GM12878 (cell line): Measurements from ENCODE around the gene ASB3. TPM values are rescaled to one million over a fixed set of nuclear protein-coding genes. Genes with fewer than 3 reads are reported as not detected.

Experiments used
- ATAC-seq: fragments of 200-7000 bp; cut with Tn5 transposase; 3 replicates; pipeline ENCODE4 v1.9.1; 2020; ENCODE audit warnings: mild to moderate bottlenecking, moderate library complexity
- BruUV-seq: library from RNA; stranded (reverse); fragments of 400-500 nt; replicated peaks from 2 replicates; lab custom pipeline; 2021; lab: Mats Ljungman, UMichigan
- CTCF ChIA-PET: fragments of 300-600 bp; sonication (Branson Sonifier 250); formaldehyde crosslinking; extraction: SDS; loops from one replicate; lab custom pipeline; 2021; ENCODE audit warnings: inconsistent platforms; lab: Yijun Ruan, JAX
- POLR2A ChIA-PET: fragments of 350-600 bp; formaldehyde crosslinking; extraction: SDS; loops from one replicate; lab custom pipeline; 2021; ENCODE audit warnings: inconsistent platforms; lab: Charles Lee
- RAD21 ChIA-PET: fragments of 300-600 bp; sonication (Branson Sonifier 250); formaldehyde crosslinking; loops from one replicate; lab custom pipeline; 2023; ENCODE audit warnings: antibody characterized with exemption; ENCODE audit not compliant: unreplicated experiment; lab: Charles Lee
- SMC1A ChIA-PET: fragments of 300-600 bp; sonication (Branson Sonifier 250); formaldehyde crosslinking; loops from one replicate; lab custom pipeline; 2023; ENCODE audit not compliant: unreplicated experiment, uncharacterized antibody; lab: Charles Lee
- DNase-seq: peaks from one replicate; pipeline ENCODE4 v3.0.0-alpha.2; 2011; ENCODE audit warnings: low read depth, low spot score
- FAIRE-seq: peaks from 3 replicates; lab custom pipeline; 2011; peaks lifted over from hg19 to GRCh38; lab: Jason Lieb, UNC
- H2AFZ ChIP-seq: 2 replicates; pipeline ENCODE4 v1.6.0; 2011; ENCODE audit warnings: low read depth, low read length, control low read depth; ENCODE audit not compliant: control insufficient read depth
- H3K27ac ChIP-seq: 2 replicates; pipeline ENCODE4 v1.5.1; 2011; ENCODE audit warnings: control low read depth; ENCODE audit not compliant: control insufficient read depth, insufficient read depth
- H3K27me3 ChIP-seq, 2 experiments: replicated peaks in 1 of 2; 2 replicates each; pipeline versions ENCODE4 v1.6.0 to v1.6.1; 2011; ENCODE audit warnings: low read length in 1 of 2; ENCODE audit not compliant: control insufficient read depth in 2 of 2, insufficient read depth in 2 of 2
- H3K36me3 ChIP-seq, 2 experiments: 2 replicates each; pipeline ENCODE4 v1.5.1; 2011; ENCODE audit warnings: low read length in 1 of 2; ENCODE audit not compliant: control insufficient read depth in 2 of 2, insufficient read depth in 2 of 2
- H3K4me1 ChIP-seq: 2 replicates; pipeline ENCODE4 v1.6.1; 2011; ENCODE audit warnings: mild to moderate bottlenecking, low read length, moderate library complexity, mixed read lengths; ENCODE audit not compliant: control insufficient read depth, insufficient read depth
- H3K4me2 ChIP-seq: 2 replicates; pipeline ENCODE4 v1.6.0; 2011; ENCODE audit warnings: control low read depth; ENCODE audit not compliant: control insufficient read depth, insufficient read depth
- H3K4me3 ChIP-seq: fragments of 200-600 bp; sonication (generic); 2 replicates; pipeline ENCODE4 v1.5.1; 2016
- H3K79me2 ChIP-seq: 2 replicates; pipeline ENCODE4 v1.6.0; 2011; ENCODE audit warnings: low read length; ENCODE audit not compliant: control insufficient read depth, insufficient read depth
- H3K9ac ChIP-seq: 2 replicates; pipeline ENCODE4 v1.8.0; 2011; ENCODE audit warnings: low read length, control low read depth, mixed read lengths; ENCODE audit not compliant: control insufficient read depth, insufficient read depth
- H3K9me3 ChIP-seq: replicated peaks from 3 replicates; pipeline ENCODE4 v1.5.1; 2011; ENCODE audit warnings: mild to moderate bottlenecking, low read length; ENCODE audit not compliant: control insufficient read depth, insufficient read depth
- H4K20me1 ChIP-seq: 2 replicates; pipeline ENCODE4 v1.6.0; 2011; ENCODE audit not compliant: control insufficient read depth, insufficient read depth
- BACH1 ChIP-seq: fragments of 450-650 bp; IDR thresholded peaks from 2 replicates; pipeline ENCODE4 v1.6.1; 2017; ENCODE audit warnings: mild to moderate bottlenecking, borderline replicate concordance
- CBFB ChIP-seq: IDR thresholded peaks from 2 replicates; pipeline ENCODE4 v1.6.1; 2016; ENCODE audit warnings: antibody characterized with exemption, low read depth
- CTCF ChIP-seq, 3 experiments: IDR thresholded peaks in 2 of 3; conservative IDR thresholded peaks in 1 of 3; 2 replicates each; pipeline ENCODE4 v1.5.1; 2011; ENCODE audit warnings: low read depth in 3 of 3, low read length in 3 of 3, mild to moderate bottlenecking in 3 of 3, control low read depth in 2 of 3, moderate library complexity in 2 of 3, inconsistent platforms in 1 of 3, mixed read lengths in 1 of 3; ENCODE audit not compliant: control insufficient read depth in 2 of 3, insufficient read depth in 1 of 3; ENCODE audit errors: extremely low read depth in 1 of 3
- E4F1 ChIP-seq: fragments of 450-650 bp; IDR thresholded peaks from 2 replicates; pipeline ENCODE4 v1.6.1; 2018; ENCODE audit warnings: borderline replicate concordance, mild to moderate bottlenecking; ENCODE audit not compliant: partially characterized antibody
- FOS ChIP-seq: IDR thresholded peaks from 3 replicates; pipeline ENCODE4 v1.6.1; 2011; ENCODE audit warnings: borderline replicate concordance; ENCODE audit not compliant: insufficient read length; ENCODE audit errors: extremely low read depth
- GABPA ChIP-seq: IDR thresholded peaks from 2 replicates; pipeline ENCODE4 v1.6.1; 2014; ENCODE audit warnings: antibody characterized with exemption, low read depth, mild to moderate bottlenecking, inconsistent platforms
- GATAD2B ChIP-seq: fragments of 450-650 bp; conservative IDR thresholded peaks from 2 replicates; pipeline ENCODE4 v1.6.1; 2017; ENCODE audit warnings: low read depth, mild to moderate bottlenecking, moderate library complexity
- HCFC1 ChIP-seq: fragments of 150-350 bp; IDR thresholded peaks from 2 replicates; pipeline ENCODE4 v1.6.1; 2014; ENCODE audit warnings: low read length
- HDAC2 ChIP-seq: fragments of 200-600 bp; sonication (generic); IDR thresholded peaks from 2 replicates; pipeline ENCODE4 v1.6.1; 2017
- IKZF2 ChIP-seq, 2 experiments: fragments of 450-650 bp; IDR thresholded peaks; 2 replicates each; pipeline ENCODE4 v1.6.1; 2017; ENCODE audit warnings: mild to moderate bottlenecking in 2 of 2, moderate library complexity in 2 of 2
- MEF2B ChIP-seq: fragments of 450-650 bp; IDR thresholded peaks from 2 replicates; pipeline ENCODE4 v1.6.1; 2018; ENCODE audit warnings: mild to moderate bottlenecking, moderate library complexity; ENCODE audit not compliant: partially characterized antibody, poor library complexity, severe bottlenecking
- MTA3 ChIP-seq: IDR thresholded peaks from 2 replicates; pipeline ENCODE4 v1.6.1; 2012; ENCODE audit warnings: low read length, inconsistent platforms, borderline replicate concordance
- PAX5 ChIP-seq: IDR thresholded peaks from 2 replicates; pipeline ENCODE4 v1.6.1; 2011; ENCODE audit warnings: low read depth, low read length, borderline replicate concordance
- SMAD5 ChIP-seq: IDR thresholded peaks from 2 replicates; pipeline ENCODE4 v1.6.1; 2016; ENCODE audit warnings: antibody characterized with exemption, low read depth
- WRNIP1 ChIP-seq: IDR thresholded peaks from 2 replicates; pipeline ENCODE4 v1.6.1; 2011; ENCODE audit warnings: low read depth, low read length, improper control_type of control experiment, borderline replicate concordance
- ZBED1 ChIP-seq: IDR thresholded peaks from 2 replicates; pipeline ENCODE4 v1.6.1; 2016; ENCODE audit warnings: borderline replicate concordance
- ZNF384 ChIP-seq: IDR thresholded peaks from 2 replicates; pipeline ENCODE4 v1.6.1; 2012; ENCODE audit warnings: low read depth, mild to moderate bottlenecking, low read length, improper control_type of control experiment, borderline replicate concordance
- WGBS: methylation state at CpG from one replicate; pipeline ENCODE4 v1.1.6; 2016; ENCODE audit warnings: low lambda C conversion rate; ENCODE audit not compliant: insufficient replicate concordance, insufficient coverage; ENCODE audit errors: missing lambda C conversion rate; 5-methylcytosine and 5-hydroxymethylcytosine counted together
- in situ Hi-C: fragments of 300-500 bp; cut with MboI; formaldehyde crosslinking; loops from 9 replicates; pipeline ENCODE4 v1.14.3; 2018; ENCODE audit warnings: mixed read lengths
- intact Hi-C: fragments of 100-400 bp; cut with micrococcal nuclease; formaldehyde crosslinking; loops from one replicate; pipeline ENCODE4 v1.14.2; 2022; ENCODE audit not compliant: unreplicated experiment
- polyA plus RNA-seq, 11 experiments: library from polyadenylated mRNA; depleted of rRNA in 4 of 11; unstranded in 6 of 11; stranded (reverse) in 5 of 11; fragments of >200 nt; fragmentation: Nextera tagmentation in 4 of 11; fragmentation: Illumina TruSeq in 1 of 11; extraction: Ambion mirVana in 4 of 11; extraction: Trizol in 1 of 11; gene quantifications; 1 replicate in 1 of 11; 2 replicates in 10 of 11; pipeline versions ENCODE4 v1.2.1 to v1.2.3, GENCODE V29; 2011 to 2016; ENCODE audit warnings: inconsistent platforms in 2 of 11, missing spikeins in 2 of 11, low read depth in 1 of 11
- total RNA-seq, 4 experiments: library from RNA; depleted of rRNA in 3 of 4; stranded (reverse); fragments of >200 nt in 3 of 4; fragmentation: Illumina TruSeq in 1 of 4; extraction: Trizol in 1 of 4; gene quantifications; 2 replicates each; pipeline versions ENCODE4 v1.2.1 to v1.2.3, GENCODE V29; 2013 to 2021
- TF ChIP-seq, protein P1 (sequence below): fragments of 450-650 bp; IDR thresholded peaks from 2 replicates; pipeline ENCODE4 v1.6.1; 2016; ENCODE audit warnings: mild to moderate bottlenecking
- TF ChIP-seq, protein P2 (sequence below): IDR thresholded peaks from 2 replicates; pipeline ENCODE4 v1.6.1; 2011; ENCODE audit warnings: low read depth, mild to moderate bottlenecking, low read length, moderate library complexity, borderline replicate concordance; ENCODE audit errors: extremely low read depth

The ASB3 gene
- total and polyA plus RNA-seq, 10 of the 15 experiments (the other 5 are each of a cell fraction or from before 2014, with no cell fraction given), result 16.4 to 30.9 (median 22.6) TPM

- H2AFZ ChIP-seq, result no peak overlapping the region
- ATAC-seq (no peak), DNase-seq (no peak), FAIRE-seq (no peak)
- H3K27ac ChIP-seq, result no peak overlapping the region
- no peak overlapping the region for H3K9ac ChIP-seq
- ChIA-PET RAD21 (no interaction called here), POLR2A (interaction anchor here (1.1 to 6.6 kb wide), 2 partner anchors 15 to 20 kb away, joined by 3 to 37 read pairs; partner anchors contain the start of gene CHAC2), SMC1A (interaction anchor here (6.5 kb wide), 1 partner anchor 13 kb away, joined by 44 read pairs; the partner anchor contains the start of gene CHAC2), CTCF (interaction anchor here (1.0 to 1.2 kb wide), 2 partner anchors 12 to 14 kb away, joined by 4 read pairs; no protein-coding TSS in a partner anchor)
- H3K4me2 ChIP-seq, result no peak overlapping the region
- WGBS, result 86% methylated on average over 8 of the region's 8 CpGs
- H3K36me3 ChIP-seq, result peaks cover 0 to 9% of the 10 kb centered on the region in 2 experiments; a peak in 2 of 4 replicates
- intact Hi-C loops, result no loop called here
- no peaks in the 10 kb centered on the region for H4K20me1 ChIP-seq
- no peaks in the 10 kb centered on the region for H3K27me3 ChIP-seq
- peaks cover 76% of the 10 kb centered on the region for H3K79me2 ChIP-seq
- no peaks in the 10 kb centered on the region; the same call in 2 of the 3 replicates for H3K9me3 ChIP-seq
- in situ Hi-C loops, result no loop called here
- H3K4me1 ChIP-seq, result 0 out of 2 replicates have a peak, but pooled peaks cover 2% of the 10 kb centered on the region
- BruUV-seq, result no TSS peak
- H3K4me3 ChIP-seq, result no peak overlapping the region
- no peak for TF ChIP-seq SMAD5
- TF ChIP-seq, protein P1, sequence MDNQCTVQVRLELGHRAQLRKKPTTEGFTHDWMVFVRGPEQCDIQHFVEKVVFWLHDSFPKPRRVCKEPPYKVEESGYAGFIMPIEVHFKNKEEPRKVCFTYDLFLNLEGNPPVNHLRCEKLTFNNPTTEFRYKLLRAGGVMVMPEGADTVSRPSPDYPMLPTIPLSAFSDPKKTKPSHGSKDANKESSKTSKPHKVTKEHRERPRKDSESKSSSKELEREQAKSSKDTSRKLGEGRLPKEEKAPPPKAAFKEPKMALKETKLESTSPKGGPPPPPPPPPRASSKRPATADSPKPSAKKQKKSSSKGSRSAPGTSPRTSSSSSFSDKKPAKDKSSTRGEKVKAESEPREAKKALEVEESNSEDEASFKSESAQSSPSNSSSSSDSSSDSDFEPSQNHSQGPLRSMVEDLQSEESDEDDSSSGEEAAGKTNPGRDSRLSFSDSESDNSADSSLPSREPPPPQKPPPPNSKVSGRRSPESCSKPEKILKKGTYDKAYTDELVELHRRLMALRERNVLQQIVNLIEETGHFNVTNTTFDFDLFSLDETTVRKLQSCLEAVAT, result no peak
- TF ChIP-seq MEF2B, result no peak
- no peak for TF ChIP-seq IKZF2 (IDR thresholded peaks at IDR 0.05)
- TF ChIP-seq MTA3, result no peak
- no peak for TF ChIP-seq CTCF (IDR thresholded peaks at IDR 0.05 in 2 of 3, conservative IDR thresholded peaks at IDR 0.05 in 1 of 3; ENCODE audit: control insufficient read depth in 2 of 3, extremely low read depth in 1 of 3, insufficient read depth in 1 of 3, low read depth in 3 of 3, low read length in 3 of 3)
- no peak for TF ChIP-seq GATAD2B
- TF ChIP-seq BACH1, result no peak
- TF ChIP-seq ZNF384, result no peak
- no peak for TF ChIP-seq WRNIP1
- no peak for TF ChIP-seq HDAC2
- no peak for TF ChIP-seq ZBED1
- no peak for TF ChIP-seq CBFB
- no peak for TF ChIP-seq FOS
- no peak for TF ChIP-seq E4F1
- TF ChIP-seq GABPA, result no peak
- no peak for TF ChIP-seq HCFC1
- TF ChIP-seq, protein P2, sequence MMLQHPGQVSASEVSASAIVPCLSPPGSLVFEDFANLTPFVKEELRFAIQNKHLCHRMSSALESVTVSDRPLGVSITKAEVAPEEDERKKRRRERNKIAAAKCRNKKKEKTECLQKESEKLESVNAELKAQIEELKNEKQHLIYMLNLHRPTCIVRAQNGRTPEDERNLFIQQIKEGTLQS, result no peak
- no peak for TF ChIP-seq PAX5
Observed at GRCh38 chr2:53782676-53783075, 4.1 kb downstream of the ASB3 start.
